HG03095 (cell line): Measurements from ENCODE around the gene SLC25A40.

ENCODE experiments used
- ATAC-seq: cut with Tn5 transposase; IDR thresholded peaks from one replicate; pipeline ENCODE4 v1.9.1; 2021; ENCODE audit warnings: moderate library complexity; ENCODE audit not compliant: unreplicated experiment

SLC25A40 gene

GRCh38 chr7:87785368-87785995, 90.7 kb downstream of the SLC25A40 start:
- no peak for ATAC-seq

- no peak for ATAC-seq
Observed at GRCh38 chr7:87784424-87784823, 91.7 kb downstream of the SLC25A40 start.
